Erythroblast (primary cell): ENCODE measurements around the gene MAPRE3.

Source experiments
- DNase-seq, 2 experiments: peaks; one replicate each; lab custom pipeline; 2025; lab: John Stamatoyannopoulos, UW
- GATA1 ChIP-seq: IDR thresholded peaks from 2 replicates; pipeline ENCODE4 v1.6.1; 2011; ENCODE audit warnings: low read depth, mild to moderate bottlenecking, control low read depth, low read length, moderate library complexity
- POLR2A ChIP-seq: IDR thresholded peaks from 2 replicates; pipeline ENCODE4 v1.6.1; 2011; ENCODE audit warnings: mild to moderate bottlenecking, low read length

Gene MAPRE3

DNA sequence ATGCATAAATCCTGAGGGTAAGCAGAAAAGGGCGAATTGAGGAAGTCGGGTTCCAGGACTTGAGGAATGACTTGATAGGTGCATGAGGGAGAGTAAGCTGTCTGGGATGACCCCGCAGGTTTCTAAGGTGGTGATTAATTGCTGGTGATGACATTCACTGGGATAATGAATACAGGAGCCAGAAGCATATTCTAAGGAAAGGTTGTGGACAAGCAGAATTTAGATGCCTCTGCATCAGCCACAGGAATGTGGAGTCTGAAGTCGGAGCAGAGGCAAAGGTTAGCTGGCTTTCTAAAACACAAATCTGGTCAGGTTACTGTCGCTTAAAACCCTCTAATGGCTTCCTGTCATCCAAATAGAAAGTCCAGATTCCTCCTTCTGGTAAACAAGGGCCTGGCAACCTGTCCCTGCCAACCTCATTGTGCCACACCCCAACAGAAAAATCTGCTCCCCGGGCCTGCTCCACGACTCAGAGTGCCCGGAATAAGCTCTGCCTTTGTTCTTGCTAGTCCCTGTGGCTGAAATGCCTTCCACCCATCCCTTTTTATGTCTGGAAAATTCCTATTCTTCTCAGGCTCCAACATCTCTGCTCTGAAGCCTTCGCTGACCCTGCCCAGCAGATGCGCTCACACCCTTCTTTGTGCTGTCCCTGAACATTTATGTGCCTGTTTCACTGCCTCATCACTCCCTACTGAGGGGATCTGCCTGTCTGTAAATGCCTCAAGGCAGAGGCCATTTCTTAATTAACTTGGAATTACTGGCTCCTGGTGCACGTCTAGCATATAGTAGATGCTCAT lies 51.0 kb downstream of the MAPRE3 start:
- no peak for TF ChIP-seq GATA1
- no peak for TF ChIP-seq POLR2A

DNA sequence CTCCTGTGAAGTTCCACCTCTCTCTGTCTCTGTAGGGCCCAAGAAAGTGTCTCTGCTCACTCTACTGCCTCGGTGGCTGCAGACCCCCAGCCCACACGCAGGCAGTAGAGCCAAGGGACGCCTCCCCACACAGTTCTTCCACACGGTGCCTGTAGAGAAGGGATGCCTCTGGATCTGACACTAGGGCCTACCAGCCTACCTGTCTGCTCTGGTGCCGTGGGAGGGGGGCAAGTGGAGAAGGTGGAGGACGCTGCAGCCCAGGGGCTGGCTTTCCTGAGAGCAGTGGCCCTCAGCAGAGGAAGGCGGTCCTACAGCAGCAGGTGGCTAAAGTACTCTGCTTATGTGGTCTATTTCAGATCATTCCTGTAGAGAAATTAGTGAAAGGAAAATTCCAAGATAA lies 53.3 kb downstream of the MAPRE3 start:
- DNase-seq, result no peak
- TF ChIP-seq POLR2A (no peak), GATA1 (no peak)

More for the DNA sequence above, 51.0 kb downstream of the MAPRE3 start:
- no peak for DNase-seq

DNA sequence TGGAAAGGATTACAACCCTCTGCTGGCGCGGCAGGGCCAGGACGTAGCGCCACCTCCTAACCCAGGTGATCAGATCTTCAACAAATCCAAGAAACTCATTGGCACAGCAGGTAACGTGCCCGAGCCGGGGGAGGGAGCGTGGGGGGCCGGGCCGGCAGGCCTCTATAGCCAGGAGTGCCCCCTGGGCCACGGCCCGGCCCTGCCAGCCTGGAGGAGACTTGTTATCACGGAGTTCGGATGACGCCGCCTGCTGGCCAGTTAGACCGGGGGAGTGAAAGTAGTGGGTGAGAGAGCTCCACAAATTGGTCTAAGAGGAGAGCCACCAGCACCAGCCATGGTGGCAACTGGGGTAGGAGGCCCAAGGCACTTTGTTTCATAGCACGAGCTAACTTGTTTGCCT lies 53.8 kb downstream of the MAPRE3 start:
- no peak for TF ChIP-seq POLR2A
- TF ChIP-seq GATA1, result no peak
- peak; percentile 34 to 40 for DNase-seq

DNA sequence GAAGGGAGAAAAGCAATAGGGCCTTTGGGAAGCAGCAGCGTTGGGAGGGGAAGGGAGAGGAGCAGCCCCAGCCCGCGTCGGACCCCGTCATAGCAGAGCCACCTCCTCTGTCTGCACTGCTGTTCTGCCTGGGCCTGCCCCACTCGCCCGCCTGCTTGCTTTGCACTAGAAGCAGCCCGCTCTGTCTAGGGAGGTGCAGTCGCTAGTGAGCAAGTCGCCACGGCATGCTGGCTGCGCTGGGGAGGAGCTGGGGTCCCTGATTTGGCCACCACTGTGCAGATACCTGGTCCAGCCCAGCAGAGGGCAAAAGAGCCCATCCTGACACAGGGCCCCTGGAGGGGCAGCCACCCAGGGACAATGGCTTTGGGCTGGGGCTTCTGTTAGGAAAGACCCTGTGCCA lies 54.4 kb downstream of the MAPRE3 start:
- DNase-seq, result no peak
- TF ChIP-seq GATA1 (no peak), POLR2A (no peak)

DNA sequence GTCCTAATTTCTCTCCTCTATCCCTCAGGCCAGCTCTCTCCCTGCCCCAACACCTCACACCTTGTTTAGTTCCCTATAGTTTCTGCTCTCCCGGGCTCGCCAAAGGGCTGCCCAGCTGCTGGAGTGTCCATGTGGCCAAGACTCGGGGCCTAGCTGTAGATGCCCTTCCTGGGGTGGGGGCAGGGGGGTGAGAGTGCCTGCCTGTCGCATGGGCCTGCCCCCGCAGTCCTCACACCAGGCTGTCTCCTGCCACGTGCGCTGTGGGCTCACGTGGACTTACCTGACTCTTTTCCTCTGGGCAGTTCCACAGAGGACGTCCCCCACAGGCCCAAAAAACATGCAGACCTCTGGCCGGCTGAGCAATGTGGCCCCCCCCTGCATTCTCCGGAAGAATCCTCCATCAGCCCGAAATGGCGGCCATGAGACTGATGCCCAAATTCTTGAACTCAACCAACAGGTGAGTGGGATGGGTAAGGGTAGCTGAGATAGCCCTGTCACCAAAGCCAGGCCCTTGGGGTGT lies 54.9 kb downstream of the MAPRE3 start:
- DNase-seq, result no peak
- TF ChIP-seq GATA1 (no peak), POLR2A (no peak)

DNA sequence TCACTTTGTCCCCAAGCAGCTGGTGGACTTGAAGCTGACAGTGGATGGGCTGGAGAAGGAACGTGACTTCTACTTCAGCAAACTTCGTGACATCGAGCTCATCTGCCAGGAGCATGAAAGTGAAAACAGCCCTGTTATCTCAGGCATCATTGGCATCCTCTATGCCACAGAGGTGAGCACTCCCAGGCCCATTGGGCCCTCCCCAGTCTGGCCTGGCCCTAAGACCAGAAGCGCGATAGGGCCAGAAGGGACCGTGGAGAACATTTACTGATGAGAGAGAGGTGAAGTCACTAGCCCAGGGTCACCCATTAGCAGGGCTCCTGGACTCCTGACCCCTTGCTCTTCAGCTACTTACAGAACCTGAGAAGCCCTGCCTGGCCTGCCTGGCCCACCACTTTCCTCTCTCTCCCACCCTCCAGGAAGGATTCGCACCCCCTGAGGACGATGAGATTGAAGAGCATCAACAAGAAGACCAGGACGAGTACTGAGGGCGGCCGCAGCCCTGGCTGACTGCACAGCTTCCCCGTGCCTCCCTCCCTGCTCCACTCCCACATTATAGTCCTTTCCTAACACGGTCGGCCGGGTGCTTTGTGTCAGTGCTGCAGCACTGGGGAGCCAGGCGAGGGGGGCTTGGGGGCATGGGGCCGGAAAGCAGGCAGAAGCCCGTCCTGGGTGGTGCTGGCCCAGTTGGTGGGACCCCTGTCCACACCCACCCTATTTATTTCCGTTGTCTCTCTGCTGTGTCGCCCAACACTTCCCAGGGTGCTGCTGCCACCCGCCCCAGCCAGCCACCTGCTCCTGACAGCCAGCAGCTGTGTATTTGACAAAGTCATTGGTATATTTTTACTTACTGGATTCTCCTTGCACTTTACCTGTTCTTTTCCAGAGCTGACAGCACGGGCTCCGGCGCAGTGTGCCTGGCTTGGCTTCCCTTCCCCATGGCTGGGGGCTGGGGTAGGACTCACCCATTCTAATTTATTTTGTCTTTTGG lies 55.7 kb downstream of the MAPRE3 start:
- TF ChIP-seq POLR2A, result no peak
- no peak for TF ChIP-seq GATA1
- no peak for DNase-seq

DNA sequence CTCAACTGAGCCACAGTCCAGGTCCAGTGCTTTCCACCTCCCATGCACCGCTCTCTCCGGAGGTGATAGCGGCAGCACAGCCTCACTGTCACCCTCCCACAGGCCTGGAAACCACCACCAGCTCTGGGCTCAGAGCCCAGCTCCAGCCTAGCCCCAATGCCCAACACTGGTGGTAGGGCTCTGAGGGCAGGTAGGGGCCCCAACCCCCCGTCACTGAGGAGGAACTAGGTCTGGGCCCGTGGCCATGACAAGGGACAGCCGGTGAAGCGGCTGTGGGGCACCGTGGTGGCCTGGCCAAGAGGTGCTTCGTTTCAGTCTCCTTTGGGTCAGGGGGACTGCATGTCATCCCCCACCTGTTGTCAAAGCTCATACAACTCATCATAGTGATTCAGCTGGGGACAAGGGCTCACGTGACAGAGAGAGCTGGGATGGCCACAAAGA lies 56.8 kb downstream of the MAPRE3 start:
- DNase-seq, result no peak
- TF ChIP-seq GATA1 (no peak), POLR2A (no peak)

DNA sequence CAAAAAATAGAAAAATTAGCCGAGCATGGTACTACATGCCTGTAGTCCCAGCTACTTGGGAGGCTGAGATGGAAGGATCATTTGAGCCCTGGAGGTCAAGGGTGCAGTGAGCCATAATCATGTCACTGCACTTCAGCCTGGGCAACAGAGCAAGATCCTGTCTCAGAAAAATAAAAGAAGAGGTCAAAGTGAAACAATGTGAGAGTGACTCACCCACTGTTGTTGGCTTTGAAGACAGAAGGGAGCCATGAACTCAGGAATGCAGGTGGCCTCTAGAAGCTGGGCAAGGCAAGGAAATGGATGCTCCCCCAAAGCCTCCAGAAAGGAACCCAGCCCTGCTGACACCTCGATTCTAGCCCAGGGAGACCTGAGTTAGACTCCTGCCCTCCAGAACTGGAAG lies 58.6 kb downstream of the MAPRE3 start:
- DNase-seq, result no peak
- TF ChIP-seq POLR2A (no peak), GATA1 (no peak)

DNA sequence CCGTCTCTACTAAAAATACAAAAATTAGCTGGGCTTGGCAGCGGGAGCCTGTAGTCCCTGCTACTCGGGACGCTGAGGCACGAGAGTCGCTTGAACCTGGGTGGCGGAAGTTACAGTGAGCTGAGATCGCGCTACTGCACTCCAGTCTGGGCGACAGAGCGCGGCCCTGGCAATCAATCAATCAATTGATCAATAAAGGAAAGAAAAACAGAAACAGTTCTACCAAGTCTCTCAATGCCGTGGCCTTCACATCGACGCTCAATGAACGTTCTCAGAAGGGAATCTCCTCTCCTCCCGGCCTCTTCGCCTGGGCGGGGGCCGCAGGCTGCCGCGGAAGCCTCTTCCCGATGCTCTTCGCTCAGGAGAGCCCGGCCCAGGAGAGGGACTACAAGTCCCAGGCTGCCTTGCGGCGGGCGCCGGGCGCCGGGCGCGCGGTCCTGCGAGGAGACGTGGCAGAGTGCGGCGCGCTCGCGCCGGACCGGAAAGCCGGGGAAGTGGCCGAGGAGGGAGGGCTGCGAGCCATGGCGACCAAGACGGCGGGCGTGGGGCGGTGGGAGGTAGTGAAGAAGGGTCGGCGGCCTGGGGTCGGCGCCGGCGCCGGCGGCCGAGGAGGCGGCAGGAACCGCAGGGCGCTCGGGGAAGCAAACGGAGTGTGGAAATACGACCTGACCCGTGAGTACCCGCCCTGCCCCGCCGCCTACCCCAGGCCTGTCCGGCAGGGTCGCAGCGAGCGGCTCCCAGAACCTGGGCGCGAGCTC lies 62.2 kb downstream of the MAPRE3 start, which contains the start of gene TMEM214:
TMEM214 (plus strand) TSS at position 471 of the 758 bp plus-strand sequence; CDS start at position 522, 51 bp downstream.
- TF ChIP-seq POLR2A, result peak; percentile 75
- no peak for TF ChIP-seq GATA1
- peak; percentile 85 to 89 for DNase-seq

DNA sequence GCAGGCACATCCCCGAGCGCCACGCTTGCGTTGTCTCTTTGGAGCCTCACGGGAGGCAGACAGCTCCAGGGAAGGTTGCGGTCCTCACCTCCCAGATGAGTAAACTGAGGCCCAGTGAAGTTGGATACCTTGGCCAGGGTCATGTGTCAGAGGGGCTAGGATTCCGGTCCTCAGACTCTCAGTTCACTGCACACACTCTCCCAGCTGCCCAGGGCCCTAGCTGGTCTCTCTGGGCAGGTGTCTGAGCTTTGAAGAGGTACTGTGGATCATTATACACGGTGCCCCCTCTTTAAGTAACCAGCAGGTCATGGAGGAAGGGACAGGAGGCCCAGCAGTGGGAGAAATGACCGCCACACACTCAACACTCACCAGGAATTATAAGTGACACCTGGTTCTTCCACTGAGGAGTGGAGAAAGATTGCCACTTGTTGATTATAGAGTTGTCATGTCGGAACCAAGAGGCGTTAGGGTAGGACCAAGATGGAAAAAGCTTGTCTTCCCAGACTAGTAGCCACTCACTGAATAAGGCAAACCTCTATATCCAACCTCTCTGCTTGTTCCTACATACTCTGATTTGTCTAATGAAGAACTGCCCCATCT lies 62.9 kb downstream of the MAPRE3 start:
- no peak for TF ChIP-seq GATA1
- no peak for TF ChIP-seq POLR2A
- DNase-seq, result no peak

DNA sequence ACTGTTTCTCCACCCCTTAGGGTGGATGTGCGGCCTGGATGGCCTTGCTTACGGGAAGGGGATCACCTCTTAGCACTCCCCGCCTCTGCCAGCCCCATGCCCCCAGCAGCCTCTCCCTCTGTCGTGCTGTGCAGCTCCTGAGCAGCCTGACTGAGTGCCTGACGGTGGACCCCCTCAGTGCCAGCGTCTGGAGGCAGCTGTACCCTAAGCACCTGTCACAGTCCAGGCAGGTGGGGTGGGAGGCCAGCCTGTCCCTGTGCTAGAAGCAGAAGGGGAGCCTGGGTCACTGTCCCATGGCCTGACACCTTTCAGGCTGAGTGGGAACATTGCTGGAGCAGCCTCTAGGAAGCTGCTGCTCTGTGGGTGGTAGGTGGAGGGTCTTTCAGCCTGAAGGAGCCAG lies 67.6 kb downstream of the MAPRE3 start:
- no peak for DNase-seq
- no peak for TF ChIP-seq GATA1
- no peak for TF ChIP-seq POLR2A

DNA sequence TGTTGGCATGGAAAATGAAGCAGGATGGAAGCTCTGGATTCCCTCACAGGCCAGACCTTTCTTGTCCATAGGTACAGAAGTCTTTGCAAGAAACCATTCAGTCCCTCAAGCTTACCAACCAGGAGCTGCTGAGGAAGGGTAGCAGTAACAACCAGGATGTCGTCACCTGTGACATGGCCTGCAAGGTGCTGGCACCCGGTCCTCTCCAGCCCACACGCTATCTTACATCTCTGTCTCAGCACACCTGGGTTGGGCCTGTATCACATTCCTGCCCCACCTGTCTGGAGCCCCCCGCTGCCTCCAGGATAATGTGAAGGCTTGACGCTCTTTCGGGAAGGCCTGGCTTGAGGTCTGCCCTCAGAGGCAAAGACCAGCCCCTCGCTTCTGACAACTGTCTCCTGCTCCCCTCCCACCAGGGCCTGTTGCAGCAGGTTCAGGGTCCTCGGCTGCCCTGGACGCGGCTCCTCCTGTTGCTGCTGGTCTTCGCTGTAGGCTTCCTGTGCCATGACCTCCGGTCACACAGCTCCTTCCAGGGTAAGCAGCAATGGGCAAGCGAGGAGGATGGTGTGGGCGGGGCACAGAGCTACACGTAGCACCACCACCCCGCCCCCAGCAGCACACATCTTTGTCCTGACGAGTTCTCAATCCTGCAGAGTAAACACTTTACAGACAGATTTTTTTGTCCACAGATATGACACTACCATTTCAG lies 68.3 kb downstream of the MAPRE3 start:
- no peak for DNase-seq

DNA sequence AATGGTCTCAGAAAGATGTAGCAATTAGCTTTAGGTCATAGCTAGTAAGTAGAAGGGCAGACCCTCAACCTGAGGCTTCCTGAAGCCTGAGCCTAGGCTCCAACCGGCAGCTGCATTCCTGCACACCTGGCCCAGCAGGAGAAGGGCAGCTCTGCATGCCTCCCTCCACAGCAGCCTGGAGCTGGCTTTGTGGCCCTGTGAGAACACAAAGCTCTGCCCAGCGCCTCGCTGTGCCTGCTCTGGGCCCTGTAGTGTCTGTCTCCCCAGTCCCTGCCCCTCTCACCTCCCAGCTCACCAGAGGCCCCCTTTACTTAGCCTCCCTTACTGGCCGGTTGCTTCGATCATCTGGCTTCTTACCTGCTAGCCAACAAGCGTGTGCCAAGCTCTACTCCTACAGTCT lies 69.0 kb downstream of the MAPRE3 start:
- DNase-seq, result no peak
- TF ChIP-seq POLR2A, result no peak
- no peak for TF ChIP-seq GATA1

More for the DNA sequence above, 68.3 kb downstream of the MAPRE3 start:
- TF ChIP-seq POLR2A (no peak), GATA1 (no peak)
